Measurements from ENCODE around the gene SIX6. TPM values are rescaled to one million over a fixed set of nuclear protein-coding genes. Genes with fewer than 3 reads are reported as not detected.

The SIX6 gene
- polyA plus RNA-seq, 12 donors, result 0.04 to 0.08 (median 0.07) TPM; not detected in 8

DNA sequence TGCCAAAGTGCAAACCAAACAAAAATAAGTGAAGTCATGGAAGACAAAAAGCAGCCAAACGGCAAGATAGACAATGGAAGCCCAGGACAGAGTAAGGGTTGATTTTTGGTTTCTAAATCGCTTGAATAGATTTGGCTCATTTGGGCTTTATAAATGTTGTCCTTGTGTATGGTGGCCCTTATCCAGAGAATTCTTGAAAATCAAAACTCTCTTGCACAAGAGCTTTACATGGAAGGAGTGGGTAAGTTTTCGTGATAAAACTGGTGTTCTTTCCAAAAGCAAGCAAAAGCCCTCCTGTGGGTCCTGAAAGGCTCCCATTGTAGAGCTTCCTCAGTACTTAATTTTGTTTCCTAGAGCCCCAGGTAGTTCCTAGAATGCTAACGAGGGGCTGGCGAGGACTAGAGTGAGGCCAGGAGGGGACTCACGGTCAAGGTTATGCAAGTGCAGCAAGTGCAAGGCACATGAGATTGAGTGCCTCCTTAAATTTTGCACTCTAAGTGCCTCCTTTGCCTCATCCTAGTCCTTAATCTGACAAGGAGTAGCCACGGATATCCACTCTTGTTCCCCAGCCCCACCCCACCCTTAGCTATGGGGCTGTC lies 4.1 kb downstream of the SIX6 start:
- DNase-seq, result no peak

DNA sequence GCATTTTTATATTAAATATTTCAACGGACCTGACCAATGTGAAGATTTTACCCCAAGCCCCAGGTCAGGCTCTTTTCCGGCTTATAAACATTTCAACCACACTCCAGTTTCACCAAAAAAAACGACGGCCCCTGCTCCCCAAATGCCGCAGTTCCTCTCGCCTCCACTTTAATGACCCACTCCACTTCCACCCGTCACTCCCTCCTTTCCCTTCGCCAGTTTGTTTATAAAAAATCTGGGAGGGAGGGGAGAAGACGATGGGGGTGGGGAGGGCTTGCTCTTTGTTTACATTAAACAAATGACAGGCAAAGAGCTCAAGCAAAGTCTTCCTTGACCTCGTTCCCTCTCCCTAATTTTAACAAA lies 5.4 kb downstream of the SIX6 start:
- no peak for DNase-seq

DNA sequence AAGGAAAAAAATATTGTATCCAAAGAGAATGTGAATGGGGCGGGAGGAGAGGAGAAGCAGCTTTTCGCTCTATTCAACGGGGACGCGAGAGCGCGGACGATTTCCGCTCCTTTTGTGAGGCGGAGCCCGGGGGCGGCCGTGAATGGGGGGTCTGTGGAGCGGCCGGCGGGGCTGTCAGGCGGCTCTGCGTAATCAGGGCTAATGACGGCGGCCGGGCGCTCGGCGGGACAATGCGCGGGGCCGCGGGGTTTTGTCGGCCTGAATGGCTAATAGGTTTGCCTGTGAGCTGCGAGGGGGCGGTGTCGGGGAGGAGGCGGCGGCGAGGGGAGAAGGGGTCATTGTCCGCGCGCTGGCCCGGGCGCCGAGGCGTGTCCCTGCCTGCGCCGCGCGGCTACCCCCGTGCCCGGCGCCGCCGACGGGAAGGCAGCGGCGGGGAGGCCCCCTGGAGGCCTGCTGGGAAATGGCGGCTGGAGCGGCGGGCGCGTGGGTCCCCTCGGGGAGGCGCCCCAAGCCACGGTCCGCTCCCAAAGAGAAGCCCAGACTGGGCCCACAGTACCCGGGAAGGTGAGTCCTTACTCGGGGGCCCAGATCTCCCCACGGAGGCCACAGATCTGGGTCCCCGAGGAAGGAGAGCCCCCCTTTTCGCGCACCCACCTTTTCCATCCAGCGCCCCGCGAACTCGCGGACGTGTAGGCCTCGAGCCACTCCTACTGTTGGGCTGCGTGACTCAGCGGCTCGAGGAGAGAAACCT lies 6.0 kb downstream of the SIX6 start:
- DNase-seq, result no peak

DNA sequence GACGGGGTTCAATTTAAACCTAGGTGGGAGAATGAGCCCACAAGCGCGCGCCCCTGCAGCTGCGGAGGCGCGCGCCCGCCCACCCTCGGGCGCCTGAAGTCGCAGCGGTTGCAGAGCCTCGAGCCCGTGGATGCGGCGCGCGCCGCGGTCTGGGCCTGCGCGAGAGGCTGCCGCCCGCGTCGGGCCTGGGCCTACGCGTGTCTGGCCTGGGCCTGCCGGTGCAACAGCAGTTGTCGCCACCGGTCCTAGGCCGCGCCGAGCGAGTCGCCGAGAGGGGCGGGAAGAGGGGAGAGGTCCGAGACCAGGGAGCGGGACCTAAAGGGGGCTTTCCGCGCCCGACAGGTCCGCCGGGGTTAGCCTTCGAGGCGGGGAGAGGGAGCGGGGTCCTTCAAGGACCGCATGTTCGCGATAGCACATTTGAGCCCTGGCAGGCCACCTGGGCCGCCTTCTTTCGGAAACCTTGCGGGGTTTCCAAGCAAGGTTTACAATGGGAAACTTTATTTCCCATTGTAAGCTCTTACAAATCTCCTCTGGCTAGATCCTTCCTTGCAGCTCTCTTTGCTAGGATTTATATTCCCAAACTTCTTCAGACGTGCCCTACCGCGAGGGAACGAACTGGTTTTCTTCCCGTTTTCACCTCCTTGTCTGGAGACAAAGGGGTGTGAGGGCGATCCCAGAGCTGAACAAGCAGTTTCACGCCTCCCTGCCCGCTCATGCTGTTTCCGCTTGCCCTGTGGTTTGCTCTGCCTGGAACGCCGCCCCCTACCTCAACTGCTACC lies 6.8 kb downstream of the SIX6 start:
- DNase-seq, result no peak

GRCh38 chr14:60532442-60532841 lies 23.5 kb downstream of the SIX6 start:
- no peak for DNase-seq

- no peak for DNase-seq
Measured at GRCh38 chr14:60537663-60538062, 28.7 kb downstream of the SIX6 start.

DNA sequence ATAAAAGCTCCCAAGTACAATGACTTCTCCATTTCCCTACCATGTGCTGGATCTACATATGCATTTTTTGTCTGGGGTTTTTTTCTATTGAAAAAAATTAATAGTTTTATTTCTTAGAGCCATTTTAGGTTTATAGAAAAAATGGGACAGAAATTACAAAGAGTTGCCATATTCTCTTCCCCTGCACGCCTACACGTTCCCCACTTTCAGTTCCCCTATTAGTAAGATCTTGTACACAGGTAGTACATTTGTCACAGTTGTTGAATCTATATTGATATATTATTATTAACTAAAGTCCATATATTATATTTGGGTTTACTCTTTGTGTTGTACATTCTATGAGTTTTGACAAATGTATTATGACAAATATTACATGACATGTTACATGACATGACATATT lies 35.7 kb downstream of the SIX6 start:
- DNase-seq, result no peak

DNA sequence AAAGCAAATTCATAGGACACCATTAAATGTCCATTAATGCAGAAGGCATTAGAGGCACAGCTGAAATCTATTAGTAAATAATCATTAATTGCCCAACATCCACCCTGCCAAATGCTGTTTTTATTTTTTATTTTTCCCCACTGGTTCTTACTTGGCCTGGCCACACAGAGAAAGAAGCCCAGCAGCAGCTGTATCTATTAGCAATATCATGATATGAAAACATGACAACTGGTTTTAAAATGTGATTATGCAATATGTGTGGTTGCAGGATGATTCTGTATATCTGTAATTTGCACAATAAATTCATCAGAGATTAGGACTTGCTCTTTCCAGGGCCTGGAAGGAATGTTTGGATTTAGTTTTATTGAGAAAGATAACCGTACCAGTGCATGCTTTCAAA lies 44.9 kb downstream of the SIX6 start:
- DNase-seq, result no peak

- peak; percentile 76 for DNase-seq
Measured at GRCh38 chr14:60561845-60562746, 53.1 kb downstream of the SIX6 start.

Other genes starting within 250 kb of the SIX6 start
- 1 to 10 TPM in 9 of 12 donors, under 1 TPM in 1, not detected in 2; 0.53 to 3.1 (median 1.8) TPM for gene C14orf39, start 23.1 kb upstream of the SIX6 start, polyA plus RNA-seq (ENCODE audit: insufficient read length in 12 of 12)
- gene SIX1, start 140.3 kb downstream of the SIX6 start, polyA plus RNA-seq (ENCODE audit: insufficient read length in 12 of 12), result 10 to 100 TPM in 11 of 12 donors, not detected in 1; 28.6 to 94.9 (median 70.1) TPM
- gene SIX4, start 215.2 kb downstream of the SIX6 start, polyA plus RNA-seq (ENCODE audit: insufficient read length in 12 of 12), result 10 to 100 TPM in 10 of 12 donors, 1 to 10 TPM in 1, not detected in 1; 9.6 to 35.0 (median 21.0) TPM
- 10 to 100 TPM in 11 of 12 donors, not detected in 1; 42.5 to 65.9 (median 57.4) TPM for gene MNAT1, start 225.6 kb downstream of the SIX6 start, polyA plus RNA-seq (ENCODE audit: insufficient read length in 12 of 12)

Data from muscle of arm (tissue), 12 donors.